Measurements from ENCODE around the gene SLC44A2.

The SLC44A2 gene

DNA sequence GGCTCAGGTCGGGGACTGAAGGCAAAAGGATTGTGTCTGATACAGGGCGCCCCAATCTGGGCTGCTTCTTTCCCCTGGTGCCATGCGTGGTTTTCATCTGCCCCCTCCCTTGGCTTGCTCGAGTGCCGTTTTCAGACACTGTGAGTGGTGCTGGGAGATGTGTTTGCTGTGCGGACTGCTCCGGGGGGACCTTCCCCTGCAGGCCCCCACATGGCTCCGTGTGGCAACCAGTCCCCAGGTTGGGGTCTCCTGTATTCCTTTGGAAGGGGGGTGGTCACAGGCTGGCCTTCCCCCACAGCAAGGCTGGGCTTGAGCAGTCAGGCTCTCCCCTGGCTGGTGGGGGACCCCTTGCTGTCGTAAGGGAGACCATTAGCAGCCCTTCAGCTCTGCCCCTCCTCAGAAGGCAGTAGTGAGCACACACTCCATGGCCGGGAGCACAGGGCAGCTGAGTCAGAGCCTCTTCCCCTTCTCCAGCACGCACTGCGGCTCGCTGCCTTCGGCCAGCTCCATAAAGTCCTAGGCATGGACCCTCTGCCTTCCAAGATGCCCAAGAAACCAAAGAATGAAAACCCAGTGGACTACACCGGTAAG lies 55.3 kb downstream of the SLC44A2 start:
- no peak for DNase-seq (ENCODE audit: low read depth in 2 of 2, low spot score in 1 of 2)

DNA sequence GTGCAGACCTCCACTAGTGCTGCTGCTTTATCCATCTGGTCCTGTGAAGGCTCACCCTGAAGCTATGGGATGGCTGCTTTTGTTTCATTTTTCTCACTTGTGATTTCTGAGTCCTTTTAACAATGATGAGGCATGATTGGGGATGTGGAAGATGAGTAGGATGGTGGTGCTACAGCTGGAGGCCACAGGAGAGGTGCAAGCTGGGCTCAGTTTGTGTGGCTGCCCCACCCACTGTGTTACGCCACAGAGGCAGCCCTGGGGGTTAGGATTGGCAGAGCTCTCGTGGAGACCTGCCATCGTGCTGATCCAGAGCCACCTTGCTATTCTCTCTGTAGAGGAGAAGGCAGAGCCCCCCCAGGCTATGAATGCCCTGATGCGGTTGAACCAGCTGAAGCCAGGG lies 56.3 kb downstream of the SLC44A2 start:
- no peak for DNase-seq (ENCODE audit: low read depth in 2 of 2, low spot score in 1 of 2)

DNA sequence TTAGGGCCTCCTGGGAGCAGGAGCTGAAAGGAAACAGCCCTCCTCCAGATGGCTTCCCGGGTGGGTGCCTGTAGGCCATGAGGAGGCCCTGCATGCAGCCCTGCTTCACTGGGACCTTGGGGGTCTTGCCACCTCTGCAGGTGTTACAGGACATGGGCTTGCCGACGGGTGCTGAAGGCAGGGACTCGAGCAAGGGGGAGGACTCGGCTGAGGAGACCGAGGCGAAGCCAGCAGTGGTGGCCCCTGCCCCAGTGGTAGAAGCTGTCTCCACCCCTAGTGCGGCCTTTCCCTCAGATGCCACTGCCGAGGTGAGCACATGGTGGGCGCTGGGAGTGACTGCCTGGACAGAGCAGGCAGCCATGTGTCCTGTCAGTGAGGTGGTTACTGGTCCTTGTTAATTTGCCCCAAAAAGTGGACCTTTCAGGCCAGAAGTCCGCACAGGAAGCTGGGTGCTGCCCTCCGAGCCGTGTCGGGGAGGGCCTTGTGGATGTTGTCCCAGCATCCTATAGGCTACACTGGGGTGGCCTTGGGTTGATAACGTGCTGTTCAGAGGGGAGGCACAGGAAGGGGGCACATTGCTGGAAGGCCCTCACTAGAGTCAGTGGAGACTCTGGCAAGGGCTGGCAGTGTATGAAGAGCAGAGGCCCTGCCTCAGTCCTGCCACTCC lies 57.2 kb downstream of the SLC44A2 start:
- DNase-seq (ENCODE audit: low read depth in 2 of 2, low spot score in 1 of 2) = no peak

DNA sequence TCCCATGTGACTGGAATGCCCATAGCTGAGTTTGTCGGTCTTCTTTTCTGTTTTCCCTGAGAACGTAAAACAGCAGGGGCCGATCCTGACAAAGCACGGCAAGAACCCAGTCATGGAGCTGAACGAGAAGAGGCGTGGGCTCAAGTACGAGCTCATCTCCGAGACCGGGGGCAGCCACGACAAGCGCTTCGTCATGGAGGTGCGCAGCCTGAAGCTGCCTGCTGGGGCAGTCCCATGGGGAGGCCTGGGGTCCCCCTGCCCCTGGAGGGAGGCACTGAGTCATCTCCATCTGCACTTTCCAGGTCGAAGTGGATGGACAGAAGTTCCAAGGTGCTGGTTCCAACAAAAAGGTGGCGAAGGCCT lies 57.7 kb downstream of the SLC44A2 start:
- DNase-seq (ENCODE audit: low read depth in 2 of 2, low spot score in 1 of 2) = no peak

DNA sequence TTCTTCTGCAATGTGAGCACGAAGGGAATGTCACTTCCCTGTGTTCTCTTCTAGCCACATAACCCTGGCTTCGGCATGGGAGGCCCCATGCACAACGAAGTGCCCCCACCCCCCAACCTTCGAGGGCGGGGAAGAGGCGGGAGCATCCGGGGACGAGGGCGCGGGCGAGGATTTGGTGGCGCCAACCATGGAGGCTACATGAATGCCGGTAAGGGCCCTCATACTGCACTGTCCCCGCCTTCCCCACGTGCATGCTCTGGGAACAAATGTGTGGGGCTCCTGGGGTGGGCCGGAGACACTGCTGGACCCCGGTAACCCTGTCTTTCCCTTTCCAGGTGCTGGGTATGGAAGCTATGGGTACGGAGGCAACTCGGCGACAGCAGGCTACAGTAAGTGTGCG lies 58.2 kb downstream of the SLC44A2 start:
- no peak for DNase-seq (ENCODE audit: low read depth in 2 of 2, low spot score in 1 of 2)

DNA sequence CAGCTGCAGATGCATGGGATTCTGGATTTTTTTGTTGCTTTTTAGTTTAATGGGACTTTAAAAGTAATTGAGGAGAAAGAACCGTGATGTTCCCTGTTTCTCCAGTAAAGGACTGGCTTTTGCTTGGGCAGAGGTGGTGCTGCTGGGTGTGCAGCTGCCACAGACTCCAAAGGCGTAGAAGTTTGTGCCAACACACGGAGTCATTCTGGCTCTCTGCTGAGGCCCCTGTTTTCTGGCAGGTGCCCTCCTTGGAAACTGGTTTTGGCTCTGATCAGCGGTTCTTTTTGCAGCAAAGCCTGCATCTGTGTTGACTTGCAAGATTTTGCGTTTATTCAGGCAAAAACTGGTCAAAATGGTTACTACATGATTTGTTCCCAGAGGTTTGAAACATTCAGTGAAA lies 59.9 kb downstream of the SLC44A2 start:
- DNase-seq (ENCODE audit: low read depth in 2 of 2, low spot score in 1 of 2) = no peak

DNA sequence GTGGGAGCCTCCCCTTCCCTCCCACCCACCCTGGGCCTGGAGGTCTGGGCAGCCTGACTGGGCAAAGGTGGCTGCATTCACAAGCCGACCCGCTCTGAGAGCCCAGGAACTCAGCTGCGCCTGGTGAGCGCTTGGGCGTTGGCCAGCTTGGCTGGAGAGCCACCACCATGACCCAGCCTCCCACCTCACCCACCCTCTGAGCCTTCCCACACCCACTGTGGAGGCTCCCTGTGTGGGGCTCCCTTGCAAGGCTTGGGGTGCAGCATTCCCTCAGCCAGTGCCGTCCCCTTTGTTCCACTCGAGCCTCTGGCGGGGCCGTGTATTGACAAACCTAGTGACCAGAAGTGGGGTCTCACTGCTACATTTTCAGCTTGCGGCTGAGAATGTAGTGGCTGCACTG lies 60.8 kb downstream of the SLC44A2 start:
- no peak for DNase-seq (ENCODE audit: low read depth in 2 of 2, low spot score in 1 of 2)

DNA sequence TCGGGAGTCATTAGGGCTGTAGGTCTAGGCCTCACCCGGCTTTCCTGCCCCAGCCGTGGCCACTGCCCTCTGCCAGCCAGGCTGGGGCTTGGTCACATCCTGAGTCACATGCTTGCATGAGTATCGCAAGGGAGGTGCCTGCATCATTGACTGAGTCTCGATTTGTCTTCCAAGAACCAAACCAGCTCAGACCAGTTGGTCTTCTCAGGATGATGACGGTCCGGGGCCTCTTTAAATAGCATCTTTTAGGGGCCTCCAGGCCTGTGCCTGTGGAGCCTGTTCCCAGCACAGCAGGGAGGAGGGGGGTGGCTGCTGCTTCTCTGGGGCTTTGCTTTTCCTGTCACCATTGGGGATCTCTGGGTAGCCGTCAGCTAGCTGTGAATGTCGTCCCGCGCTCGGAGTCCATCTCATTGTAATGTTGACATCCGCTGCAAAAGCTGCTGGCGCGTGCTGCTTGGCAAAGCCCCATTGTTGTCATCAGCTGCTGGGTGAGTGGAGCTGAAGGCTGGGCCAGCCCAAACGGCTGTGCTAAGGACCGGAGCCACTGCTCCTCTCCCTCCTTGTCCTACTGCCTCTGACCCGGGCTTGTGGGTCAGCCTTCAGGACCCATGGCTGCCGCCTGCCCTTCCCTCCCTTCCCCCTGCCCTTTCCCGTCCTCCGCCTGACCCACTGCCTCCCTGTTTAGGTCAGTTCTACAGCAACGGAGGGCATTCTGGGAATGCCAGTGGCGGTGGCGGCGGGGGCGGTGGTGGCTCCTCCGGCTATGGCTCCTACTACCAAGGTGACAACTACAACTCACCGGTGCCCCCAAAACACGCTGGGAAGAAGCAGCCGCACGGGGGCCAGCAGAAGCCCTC lies 61.5 kb downstream of the SLC44A2 start:
- no peak for DNase-seq (ENCODE audit: low read depth in 2 of 2, low spot score in 1 of 2)

DNA sequence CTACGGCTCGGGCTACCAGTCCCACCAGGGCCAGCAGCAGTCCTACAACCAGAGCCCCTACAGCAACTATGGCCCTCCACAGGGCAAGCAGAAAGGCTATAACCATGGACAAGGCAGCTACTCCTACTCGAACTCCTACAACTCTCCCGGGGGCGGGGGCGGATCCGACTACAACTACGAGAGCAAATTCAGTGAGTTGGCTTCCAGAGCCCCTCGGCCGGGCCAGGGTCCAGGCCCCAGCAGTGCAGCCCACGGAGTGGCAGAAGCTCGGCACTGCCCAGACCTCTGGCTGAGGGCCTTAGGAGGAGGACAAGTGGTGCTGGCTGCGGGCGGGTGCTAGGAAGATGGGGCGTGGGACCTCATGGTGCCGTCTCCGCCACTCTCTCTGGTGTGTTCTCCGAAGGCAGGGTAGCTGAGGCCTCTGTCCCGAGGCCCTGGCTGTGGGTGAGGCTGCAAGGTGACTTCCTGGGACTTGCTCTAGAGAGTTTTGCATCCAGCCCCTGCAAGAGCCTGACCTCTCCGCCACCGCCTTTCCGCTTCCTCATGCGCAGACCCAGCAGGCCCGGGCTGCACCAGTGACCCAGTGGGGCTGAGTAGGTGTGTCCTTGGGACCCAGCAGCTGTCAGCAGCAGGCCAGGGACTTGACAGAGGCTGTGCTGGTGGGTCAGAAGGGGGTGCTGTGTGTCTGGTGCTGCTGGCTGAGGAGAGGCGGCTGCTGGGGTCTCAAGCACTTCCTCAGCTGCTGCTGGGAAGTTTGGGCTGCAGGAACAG lies 62.4 kb downstream of the SLC44A2 start:
- DNase-seq (ENCODE audit: low read depth in 2 of 2, low spot score in 1 of 2) = no peak

DNA sequence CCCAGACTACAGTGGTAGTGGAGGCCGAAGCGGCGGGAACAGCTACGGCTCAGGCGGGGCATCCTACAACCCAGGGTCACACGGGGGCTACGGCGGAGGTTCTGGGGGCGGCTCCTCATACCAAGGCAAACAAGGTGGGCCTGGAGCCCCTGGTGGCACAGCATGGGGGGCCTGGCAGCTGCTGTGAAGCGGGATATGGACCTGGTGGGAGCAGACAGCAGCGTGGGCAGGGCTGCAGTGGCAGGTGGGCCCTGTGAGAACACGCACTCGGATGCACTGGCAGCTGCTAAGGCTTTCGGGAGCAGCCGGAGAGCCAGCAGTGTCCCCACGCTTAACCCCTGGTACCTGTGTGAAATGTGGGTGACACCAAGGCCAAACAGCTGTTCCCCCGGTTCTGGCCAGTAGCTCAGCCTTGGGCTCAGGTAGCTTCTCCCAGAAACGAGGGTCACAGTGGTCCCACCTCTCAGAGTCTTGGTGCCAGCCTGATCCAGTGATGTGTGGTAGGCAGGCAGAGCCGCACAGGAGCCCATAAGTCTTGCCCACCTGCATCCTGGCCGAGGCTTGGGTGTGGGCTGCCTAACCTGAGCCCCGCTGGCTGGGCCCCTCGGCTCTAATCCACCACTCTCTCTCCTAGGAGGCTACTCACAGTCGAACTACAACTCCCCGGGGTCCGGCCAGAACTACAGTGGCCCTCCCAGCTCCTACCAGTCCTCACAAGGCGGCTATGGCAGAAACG lies 63.4 kb downstream of the SLC44A2 start:
- no peak for DNase-seq (ENCODE audit: low read depth in 2 of 2, low spot score in 1 of 2)

DNA sequence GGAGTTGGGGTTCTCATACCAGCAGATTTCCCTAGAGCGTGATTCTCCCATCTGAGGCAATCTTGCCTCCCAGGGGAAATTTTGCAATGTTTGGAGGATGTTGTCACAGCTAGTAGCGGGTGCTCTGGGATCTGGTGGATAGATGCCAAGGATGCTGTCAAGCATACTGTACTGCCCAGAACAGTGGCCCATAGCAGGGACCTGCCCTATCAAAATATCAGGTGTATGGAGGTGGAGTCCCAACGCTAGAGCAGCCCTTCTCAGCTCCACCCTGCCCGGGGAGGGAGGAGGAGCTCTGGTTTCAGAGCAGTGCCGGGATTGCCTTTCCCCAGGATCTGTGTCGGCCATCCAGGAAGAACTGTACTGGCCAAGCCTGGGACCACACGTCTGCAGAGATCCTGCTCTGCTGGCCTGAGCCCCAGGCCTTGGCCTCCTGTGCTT lies 65.0 kb downstream of the SLC44A2 start:
- DNase-seq (ENCODE audit: low read depth in 2 of 2, low spot score in 1 of 2) = no peak

DNA sequence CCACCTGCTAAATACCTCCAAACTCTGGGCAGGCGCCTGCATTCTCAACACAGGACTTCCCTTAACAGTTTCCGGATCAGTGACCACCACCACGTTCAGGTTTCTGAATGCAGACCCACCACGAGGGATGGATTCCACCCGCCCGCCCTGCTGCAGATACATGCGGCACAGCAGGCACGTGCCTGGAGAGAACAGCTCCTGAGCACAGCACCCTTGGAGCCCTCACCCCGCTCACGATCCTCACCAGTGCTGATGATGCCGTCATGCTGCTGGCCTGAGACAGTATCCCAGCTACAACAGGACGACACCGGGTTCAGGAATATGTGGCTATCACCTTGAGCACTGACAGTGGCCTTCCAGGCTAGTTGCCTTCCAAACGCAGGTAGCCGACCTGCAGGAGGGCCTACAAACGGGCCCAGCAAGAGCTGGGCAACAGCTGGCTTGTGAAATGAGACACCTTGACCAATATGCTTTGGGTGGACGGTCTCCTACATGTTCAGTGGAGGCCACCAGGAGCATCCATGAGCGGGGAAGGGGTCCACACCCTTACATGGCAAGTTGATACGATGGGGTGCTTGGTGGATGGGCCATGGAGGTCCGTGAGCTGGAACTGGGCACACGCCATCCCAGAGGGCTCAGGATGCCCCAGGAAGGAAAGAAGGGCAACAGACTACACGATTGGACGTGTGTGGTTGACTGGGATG lies 66.0 kb downstream of the SLC44A2 start:
- DNase-seq (ENCODE audit: low read depth in 2 of 2, low spot score in 1 of 2) = no peak

DNA sequence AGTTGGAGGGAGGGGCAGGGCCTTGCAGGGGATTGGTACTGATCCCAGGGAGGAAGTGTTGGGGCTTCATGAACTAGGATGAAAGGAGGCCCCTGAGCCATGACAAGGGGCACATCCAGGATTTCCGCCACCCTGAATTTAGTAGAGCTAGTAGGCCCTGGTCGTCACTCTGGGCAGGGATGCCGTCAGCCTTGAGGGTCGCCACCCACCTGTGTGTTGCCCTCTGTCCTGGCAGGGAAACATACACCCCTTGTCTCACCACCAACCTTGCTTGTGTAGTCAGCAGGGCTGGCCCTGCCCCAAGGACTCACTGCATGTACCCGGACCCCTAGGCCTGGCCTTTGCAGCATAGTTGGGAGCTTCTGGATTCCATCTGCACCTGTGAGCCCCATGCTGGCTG lies 66.5 kb downstream of the SLC44A2 start:
- no peak for DNase-seq (ENCODE audit: low read depth in 2 of 2, low spot score in 1 of 2)

DNA sequence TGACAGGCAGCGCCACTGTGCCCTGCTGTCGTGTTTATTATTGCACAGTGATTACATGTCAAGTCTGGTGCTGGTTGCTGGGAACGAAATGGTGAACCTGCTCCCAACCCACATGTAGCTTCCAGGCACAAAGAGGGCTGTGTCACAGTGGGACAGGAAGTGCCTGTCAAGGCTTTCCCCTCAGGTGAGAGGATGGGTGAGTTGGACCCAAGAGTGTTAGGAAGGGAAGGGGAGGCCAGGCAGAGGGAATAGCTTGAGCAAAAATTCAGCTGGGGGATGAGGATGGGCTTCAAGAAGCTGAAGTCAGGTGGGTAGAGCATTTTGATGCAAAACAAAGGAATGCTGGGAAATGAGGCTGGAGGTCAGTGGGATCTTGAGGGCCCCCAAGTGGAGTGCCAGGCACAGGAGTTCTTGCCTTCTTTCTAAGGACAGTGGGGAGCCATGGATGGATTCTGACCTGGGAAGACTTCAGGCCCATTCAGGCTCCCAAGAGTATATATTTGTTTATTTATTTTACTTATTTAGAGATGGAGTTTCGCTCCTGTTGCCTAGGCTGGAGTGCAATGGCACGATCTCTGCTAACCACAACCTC lies 67.4 kb downstream of the SLC44A2 start:
- no peak for DNase-seq (ENCODE audit: low read depth in 2 of 2, low spot score in 1 of 2)
